Transverse colon (tissue), 4 donors: ENCODE data around the gene MCC. TPM values are rescaled to one million over a fixed set of nuclear protein-coding genes. Genes with fewer than 3 reads are reported as not detected.

Experiments
- DNase-seq: peaks from one replicate; pipeline ENCODE4 v3.0.0-alpha.2; 2019
- H3K27ac ChIP-seq, 4 donors: fragments of 200-600 bp; sonication (generic); 2 replicates each; pipeline ENCODE4 v1.5.1; 2016 to 2018; ENCODE audit warnings: inconsistent platforms in 4 of 4
- H3K27me3 ChIP-seq: fragments of 200-600 bp; sonication (generic); 2 replicates; pipeline ENCODE4 v1.5.1; 2017; ENCODE audit warnings: inconsistent platforms
- H3K36me3 ChIP-seq, 4 donors: fragments of 200-600 bp; sonication (generic); 2 replicates each; pipeline ENCODE4 v1.5.1; 2017 to 2019; ENCODE audit warnings: inconsistent platforms in 4 of 4
- H3K4me1 ChIP-seq, 4 donors: fragments of 200-600 bp; sonication (generic); 2 replicates each; pipeline ENCODE4 v1.5.1; 2017 to 2020; ENCODE audit warnings: inconsistent platforms in 4 of 4
- H3K4me3 ChIP-seq, 4 donors: fragments of 200-600 bp; sonication (generic); 1 replicate in 1 of 4; 2 replicates in 3 of 4; pipeline versions ENCODE4 v1.5.1 to v1.6.1; 2017 to 2019; ENCODE audit warnings: inconsistent platforms in 4 of 4
- H3K9me3 ChIP-seq, 2 donors: fragments of 200-600 bp; sonication (generic); 2 replicates each; pipeline ENCODE4 v1.5.1; 2017 to 2019; ENCODE audit warnings: inconsistent platforms in 2 of 2
- CTCF ChIP-seq, 5 experiments: fragments of 200-600 bp in 3 of 5; fragments of 450-650 bp in 2 of 5; sonication (generic) in 3 of 5; IDR thresholded peaks; 1 replicate in 2 of 5; 2 replicates in 3 of 5; pipeline ENCODE4 v1.5.1; 2016 to 2017; ENCODE audit warnings: antibody characterized with exemption in 5 of 5, inconsistent platforms in 3 of 5, mild to moderate bottlenecking in 2 of 5, moderate library complexity in 1 of 5
- EP300 ChIP-seq: sonication (generic); formaldehyde crosslinking; IDR thresholded peaks from one replicate; pipeline ENCODE4 v1.6.1; 2017; ENCODE audit warnings: antibody characterized with exemption, low read depth
- POLR2A ChIP-seq: fragments of 450-650 bp; IDR thresholded peaks from one replicate; pipeline ENCODE4 v1.6.1; 2016; ENCODE audit warnings: antibody characterized with exemption, mild to moderate bottlenecking, moderate library complexity
- POLR2AphosphoS5 ChIP-seq, 3 donors: sonication (generic); formaldehyde crosslinking; IDR thresholded peaks; one replicate each; pipeline ENCODE4 v1.6.1; 2016; ENCODE audit warnings: antibody characterized with exemption in 3 of 3
- WGBS, 2 donors: methylation state at CpG; one replicate each; pipeline ENCODE4 v1.1.5; 2018; ENCODE audit warnings: low coverage in 1 of 2; 5-methylcytosine and 5-hydroxymethylcytosine counted together
- in situ Hi-C, 4 donors: fragments of 200-750 bp; cut with MboI; loops; one replicate each; pipeline versions ENCODE4 v1.15.0 to v1.15.1; 2017; ENCODE audit warnings: low sequenced_read_pairs in 3 of 4, low pct_ligation_motif_present in 1 of 4, low pct_unique_long_range_greater_than_20kb in 1 of 4
- intact Hi-C: fragments of 100-400 bp; cut with DNase I; formaldehyde crosslinking; loops from one replicate; pipeline ENCODE4 v1.15.1; 2023; ENCODE audit warnings: low total_unique reads
- total RNA-seq, 4 donors: library from RNA; depleted of rRNA; stranded (reverse); fragments of >200 nt; gene quantifications; one replicate each; pipeline ENCODE4 v1.1.0, GENCODE V29; 2016

MCC gene
- total RNA-seq, 4 donors from 2014 or later: 2.6 to 28.4 (median 16.4) TPM

GRCh38 chr5:113091622-113092021 lies 396.6 kb downstream of the MCC start:
- TF ChIP-seq CTCF (IDR thresholded peaks at IDR 0.05) (no peak), POLR2AphosphoS5 (IDR thresholded peaks at IDR 0.05) (no peak), EP300 (no peak), POLR2A (no peak)
- Histone ChIP-seq H3K4me1 (peaks cover 0 to 5% (median 2%) of the 10 kb centered on the region in 4 donors), H3K36me3 (no peaks in the 10 kb centered on the region), H3K27ac (no peak overlapping the region), H3K4me3 (no peak overlapping the region), H3K9me3 (no peaks in the 10 kb centered on the region), H3K27me3 (no peaks in the 10 kb centered on the region)
- DNase-seq: no peak
- 89% methylated on average over 3 of the region's 3 CpGs; no CpG with 5 or more reads in 1 of the 2 donors for WGBS, 2 donors
- in situ Hi-C loops (no loop called here), intact Hi-C loops (no loop called here)

- Histone ChIP-seq H3K9me3 (no peaks in the 10 kb centered on the region), H3K4me1 (peaks cover 0 to 5% (median 2%) of the 10 kb centered on the region in 4 donors), H3K36me3 (no peaks in the 10 kb centered on the region), H3K27me3 (no peaks in the 10 kb centered on the region), H3K27ac (no peak overlapping the region), H3K4me3 (no peak overlapping the region)
- TF ChIP-seq POLR2AphosphoS5 (IDR thresholded peaks at IDR 0.05): no peak
- no peak for TF ChIP-seq CTCF (IDR thresholded peaks at IDR 0.05)
- no peak for TF ChIP-seq EP300
- no peak for TF ChIP-seq POLR2A
- intact Hi-C loops: no loop called here
- 64 to 66% methylated on average over 9 to 11 of the region's 11 CpGs for WGBS, 2 donors
- in situ Hi-C loops: no loop called here
- no peak for DNase-seq
These were observed 397.7 kb downstream of the MCC start for GRCh38 chr5:113090336-113091106.

- Histone ChIP-seq H3K27ac (no peak overlapping the region), H3K9me3 (no peaks in the 10 kb centered on the region), H3K36me3 (no peaks in the 10 kb centered on the region), H3K4me1 (peaks cover 0 to 5% (median 2%) of the 10 kb centered on the region in 4 donors), H3K27me3 (no peaks in the 10 kb centered on the region), H3K4me3 (no peak overlapping the region)
- WGBS, 2 donors: 70 to 76% methylated on average over 5 to 6 of the region's 6 CpGs
- in situ Hi-C loops: no loop called here
- DNase-seq: no peak
- intact Hi-C loops: no loop called here
- TF ChIP-seq CTCF (IDR thresholded peaks at IDR 0.05) (no peak), POLR2A (no peak), EP300 (no peak), POLR2AphosphoS5 (IDR thresholded peaks at IDR 0.05) (no peak)
These were observed 398.5 kb downstream of the MCC start for GRCh38 chr5:113089653-113090335.

GRCh38 chr5:113087976-113088514 lies 400.2 kb downstream of the MCC start:
- no peak overlapping the region for H3K4me3 ChIP-seq

More at GRCh38 chr5:113087976-113088514, 400.2 kb downstream of the MCC start:
- Histone ChIP-seq H3K36me3 (no peaks in the 10 kb centered on the region), H3K4me1 (peaks cover 0 to 5% (median 2%) of the 10 kb centered on the region in 4 donors), H3K27me3 (no peaks in the 10 kb centered on the region), H3K9me3 (no peaks in the 10 kb centered on the region), H3K27ac (no peak overlapping the region)
- TF ChIP-seq EP300 (no peak), POLR2AphosphoS5 (IDR thresholded peaks at IDR 0.05) (no peak), CTCF (IDR thresholded peaks at IDR 0.05) (no peak), POLR2A (no peak)
- in situ Hi-C loops (no loop called here), intact Hi-C loops (no loop called here)
- 73 to 78% methylated on average over 5 of the region's 5 CpGs for WGBS, 2 donors
- no peak for DNase-seq
